Measurements from ENCODE around the gene PNRC1. TPM values are rescaled to one million over a fixed set of nuclear protein-coding genes. Genes with fewer than 3 reads are reported as not detected.
A peak's percentile ranks its signal among the peaks of the same experiment; 100 is the strongest.

The PNRC1 gene
- total RNA-seq, 4 donors from 2014 or later: 189 to 307 (median 245) TPM

DNA sequence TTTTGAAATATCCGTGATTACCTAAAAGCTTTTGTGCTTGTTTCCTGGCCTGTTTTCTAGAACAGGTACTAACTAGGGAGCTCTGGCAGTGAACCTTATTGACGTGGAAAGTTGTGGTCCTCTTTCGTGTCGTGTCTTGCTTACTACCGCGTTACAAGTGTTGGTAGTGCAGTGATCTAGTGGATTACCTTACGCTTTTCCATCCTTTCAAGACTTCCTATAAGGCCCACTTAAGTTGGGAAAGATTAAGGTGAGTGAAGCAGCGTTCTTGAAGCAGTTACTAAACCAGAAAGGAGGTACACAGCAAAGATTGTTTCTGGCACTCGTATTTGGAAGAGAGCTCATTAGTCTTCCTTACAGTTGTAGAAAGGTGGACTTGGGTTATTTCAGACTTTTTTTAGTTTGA, 1.9 kb downstream of the PNRC1 start:
- H3K4me1 ChIP-seq: peaks cover 29 to 32% of the 10 kb centered on the region in 2 donors
- TF ChIP-seq, protein P1, sequence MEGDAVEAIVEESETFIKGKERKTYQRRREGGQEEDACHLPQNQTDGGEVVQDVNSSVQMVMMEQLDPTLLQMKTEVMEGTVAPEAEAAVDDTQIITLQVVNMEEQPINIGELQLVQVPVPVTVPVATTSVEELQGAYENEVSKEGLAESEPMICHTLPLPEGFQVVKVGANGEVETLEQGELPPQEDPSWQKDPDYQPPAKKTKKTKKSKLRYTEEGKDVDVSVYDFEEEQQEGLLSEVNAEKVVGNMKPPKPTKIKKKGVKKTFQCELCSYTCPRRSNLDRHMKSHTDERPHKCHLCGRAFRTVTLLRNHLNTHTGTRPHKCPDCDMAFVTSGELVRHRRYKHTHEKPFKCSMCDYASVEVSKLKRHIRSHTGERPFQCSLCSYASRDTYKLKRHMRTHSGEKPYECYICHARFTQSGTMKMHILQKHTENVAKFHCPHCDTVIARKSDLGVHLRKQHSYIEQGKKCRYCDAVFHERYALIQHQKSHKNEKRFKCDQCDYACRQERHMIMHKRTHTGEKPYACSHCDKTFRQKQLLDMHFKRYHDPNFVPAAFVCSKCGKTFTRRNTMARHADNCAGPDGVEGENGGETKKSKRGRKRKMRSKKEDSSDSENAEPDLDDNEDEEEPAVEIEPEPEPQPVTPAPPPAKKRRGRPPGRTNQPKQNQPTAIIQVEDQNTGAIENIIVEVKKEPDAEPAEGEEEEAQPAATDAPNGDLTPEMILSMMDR (IDR thresholded peaks at IDR 0.05): no peak
- no peak for TF ChIP-seq POLR2A (IDR thresholded peaks at IDR 0.05)
- intact Hi-C loops (cut with DNase I): no loop called here
- H3K9me3 ChIP-seq: no peaks in the 10 kb centered on the region
- H3K4me3 ChIP-seq (replicated peaks in 1 of 3): peak overlapping the region in 2 of 3 donors; percentile 79 to 100
- no peaks in the 10 kb centered on the region for H3K27me3 ChIP-seq
- DNase-seq: no peak
- peaks cover 19% of the 10 kb centered on the region in 2 donors for H3K36me3 ChIP-seq
- H3K27ac ChIP-seq: peak overlapping the region; percentile 100
- 2 to 4% methylated on average over 9 of the region's 9 CpGs for WGBS, 2 donors

GRCh38 chr6:89084542-89084941, 4.0 kb downstream of the PNRC1 start:
- Histone ChIP-seq H3K27me3 (no peaks in the 10 kb centered on the region), H3K4me3 (replicated peaks in 1 of 3) (no peak overlapping the region), H3K36me3 (peaks cover 19% of the 10 kb centered on the region in 2 donors), H3K27ac (peak overlapping the region in 1 of 3 donors; percentile 22), H3K4me1 (peaks cover 26 to 28% of the 10 kb centered on the region in 2 donors), H3K9me3 (no peaks in the 10 kb centered on the region)
- no peak for DNase-seq
- intact Hi-C loops (cut with DNase I): no loop called here
- TF ChIP-seq POLR2A (IDR thresholded peaks at IDR 0.05): no peak
- TF ChIP-seq, protein P1 (IDR thresholded peaks at IDR 0.05): no peak

- Histone ChIP-seq H3K9me3 (no peaks in the 10 kb centered on the region), H3K4me3 (replicated peaks in 1 of 3) (no peak overlapping the region), H3K4me1 (peaks cover 26 to 28% of the 10 kb centered on the region in 2 donors), H3K36me3 (peaks cover 19% of the 10 kb centered on the region in 2 donors), H3K27ac (peak overlapping the region in 1 of 3 donors; percentile 22), H3K27me3 (no peaks in the 10 kb centered on the region)
- TF ChIP-seq, protein P1 (IDR thresholded peaks at IDR 0.05): no peak
- TF ChIP-seq POLR2A (IDR thresholded peaks at IDR 0.05): peak in 1 of 2 donors; percentile 8
- intact Hi-C loops (cut with DNase I): no loop called here
- 25% methylated on average over 3 of the region's 3 CpGs for WGBS, 2 donors
- peak; percentile 23 to 44 for DNase-seq
These were observed 4.4 kb downstream of the PNRC1 start for GRCh38 chr6:89084954-89085353.

- H3K4me3 ChIP-seq (replicated peaks in 1 of 3): no peak overlapping the region
- H3K36me3 ChIP-seq: peaks cover 19% of the 10 kb centered on the region in 2 donors
- intact Hi-C loops (cut with DNase I): no loop called here
- H3K9me3 ChIP-seq: no peaks in the 10 kb centered on the region
- H3K27me3 ChIP-seq: no peaks in the 10 kb centered on the region
- TF ChIP-seq, protein P1 (IDR thresholded peaks at IDR 0.05): no peak
- TF ChIP-seq POLR2A (IDR thresholded peaks at IDR 0.05): no peak
- no peak overlapping the region for H3K27ac ChIP-seq
- peaks cover 26 to 28% of the 10 kb centered on the region in 2 donors for H3K4me1 ChIP-seq
- DNase-seq: no peak
- 93 to 95% methylated on average over 12 of the region's 12 CpGs for WGBS, 2 donors
These were observed 5.1 kb downstream of the PNRC1 start for GRCh38 chr6:89085409-89086205.

GRCh38 chr6:89087881-89088280, 7.3 kb downstream of the PNRC1 start:
- Histone ChIP-seq H3K9me3 (no peaks in the 10 kb centered on the region), H3K4me1 (peaks cover 24 to 26% of the 10 kb centered on the region in 2 donors), H3K27ac (no peak overlapping the region), H3K36me3 (peaks cover 19% of the 10 kb centered on the region in 2 donors), H3K27me3 (no peaks in the 10 kb centered on the region), H3K4me3 (replicated peaks in 1 of 3) (no peak overlapping the region)
- WGBS, 2 donors: 73 to 87% methylated on average over 1 of the region's 1 CpG
- TF ChIP-seq, protein P1 (IDR thresholded peaks at IDR 0.05): no peak
- TF ChIP-seq POLR2A (IDR thresholded peaks at IDR 0.05): no peak
- DNase-seq: no peak
- intact Hi-C loops (cut with DNase I): no loop called here
